ENCODE data around the gene TOMM40.

Gene TOMM40

GRCh38 chr19:44927746-44928145, 36.7 kb downstream of the TOMM40 start:
- Histone ChIP-seq H3K4me2 (ENCODE audit: low read depth, low read length, poor library complexity, severe bottlenecking) (no peak overlapping the region), H3K4me1 (ENCODE audit: insufficient read depth, low read length, poor library complexity, severe bottlenecking) (no peaks in the 10 kb centered on the region), H3F3A (ENCODE audit: low read depth) (no peaks in the 10 kb centered on the region), H4K20me1 (ENCODE audit: insufficient read depth, low read length, poor library complexity, severe bottlenecking) (no peaks in the 10 kb centered on the region), H3K9me2 (replicated peaks; ENCODE audit: low read depth, low read length) (no peaks in the 10 kb centered on the region), H3K36me3 (ENCODE audit: insufficient read depth, low read length) (no peaks in the 10 kb centered on the region), H3K4me3 (ENCODE audit: low read length, poor library complexity, severe bottlenecking) (no peak overlapping the region), H3K79me2 (ENCODE audit: insufficient read depth, low read length) (no peaks in the 10 kb centered on the region), H3K9me3 (ENCODE audit: insufficient read depth, low read depth, low read length) (no peaks in the 10 kb centered on the region), H3K9ac (ENCODE audit: low read depth, low read length, poor library complexity, severe bottlenecking) (no peak overlapping the region), H3K27me3 (ENCODE audit: insufficient read depth, low read length, poor library complexity, severe bottlenecking) (no peaks in the 10 kb centered on the region), H2AFZ (ENCODE audit: low read length) (no peak overlapping the region)
- no peak for TF ChIP-seq EZH2phosphoT487 (IDR thresholded peaks at IDR 0.05; ENCODE audit: borderline replicate concordance)
- TF ChIP-seq, protein P1, sequence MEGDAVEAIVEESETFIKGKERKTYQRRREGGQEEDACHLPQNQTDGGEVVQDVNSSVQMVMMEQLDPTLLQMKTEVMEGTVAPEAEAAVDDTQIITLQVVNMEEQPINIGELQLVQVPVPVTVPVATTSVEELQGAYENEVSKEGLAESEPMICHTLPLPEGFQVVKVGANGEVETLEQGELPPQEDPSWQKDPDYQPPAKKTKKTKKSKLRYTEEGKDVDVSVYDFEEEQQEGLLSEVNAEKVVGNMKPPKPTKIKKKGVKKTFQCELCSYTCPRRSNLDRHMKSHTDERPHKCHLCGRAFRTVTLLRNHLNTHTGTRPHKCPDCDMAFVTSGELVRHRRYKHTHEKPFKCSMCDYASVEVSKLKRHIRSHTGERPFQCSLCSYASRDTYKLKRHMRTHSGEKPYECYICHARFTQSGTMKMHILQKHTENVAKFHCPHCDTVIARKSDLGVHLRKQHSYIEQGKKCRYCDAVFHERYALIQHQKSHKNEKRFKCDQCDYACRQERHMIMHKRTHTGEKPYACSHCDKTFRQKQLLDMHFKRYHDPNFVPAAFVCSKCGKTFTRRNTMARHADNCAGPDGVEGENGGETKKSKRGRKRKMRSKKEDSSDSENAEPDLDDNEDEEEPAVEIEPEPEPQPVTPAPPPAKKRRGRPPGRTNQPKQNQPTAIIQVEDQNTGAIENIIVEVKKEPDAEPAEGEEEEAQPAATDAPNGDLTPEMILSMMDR (conservative IDR thresholded peaks at IDR 0.05; ENCODE audit: low read length) = no peak

- no peaks in the 10 kb centered on the region for H3K27me3 ChIP-seq (ENCODE audit: insufficient read depth, low read length, poor library complexity, severe bottlenecking)
- H3K9me2 ChIP-seq (replicated peaks; ENCODE audit: low read depth, low read length) = no peaks in the 10 kb centered on the region
- H3F3A ChIP-seq (ENCODE audit: low read depth) = no peaks in the 10 kb centered on the region
- H3K4me1 ChIP-seq (ENCODE audit: insufficient read depth, low read length, poor library complexity, severe bottlenecking) = no peaks in the 10 kb centered on the region
- no peak overlapping the region for H3K4me2 ChIP-seq (ENCODE audit: low read depth, low read length, poor library complexity, severe bottlenecking)
- H4K20me1 ChIP-seq (ENCODE audit: insufficient read depth, low read length, poor library complexity, severe bottlenecking) = no peaks in the 10 kb centered on the region
- H3K9ac ChIP-seq (ENCODE audit: low read depth, low read length, poor library complexity, severe bottlenecking) = no peak overlapping the region
- H2AFZ ChIP-seq (ENCODE audit: low read length) = no peak overlapping the region
- no peak overlapping the region for H3K4me3 ChIP-seq (ENCODE audit: low read length, poor library complexity, severe bottlenecking)
- H3K79me2 ChIP-seq (ENCODE audit: insufficient read depth, low read length) = no peaks in the 10 kb centered on the region
- H3K36me3 ChIP-seq (ENCODE audit: insufficient read depth, low read length) = no peaks in the 10 kb centered on the region
- no peaks in the 10 kb centered on the region for H3K9me3 ChIP-seq (ENCODE audit: insufficient read depth, low read depth, low read length)
- TF ChIP-seq, protein P1 (conservative IDR thresholded peaks at IDR 0.05; ENCODE audit: low read length) = no peak
- no peak for TF ChIP-seq EZH2phosphoT487 (IDR thresholded peaks at IDR 0.05; ENCODE audit: borderline replicate concordance)
Measured at GRCh38 chr19:44930088-44930487, 39.0 kb downstream of the TOMM40 start.

- H3K79me2 ChIP-seq (ENCODE audit: insufficient read depth, low read length) = no peaks in the 10 kb centered on the region
- H3K27me3 ChIP-seq (ENCODE audit: insufficient read depth, low read length, poor library complexity, severe bottlenecking) = no peaks in the 10 kb centered on the region
- no peak for TF ChIP-seq EZH2phosphoT487 (IDR thresholded peaks at IDR 0.05; ENCODE audit: borderline replicate concordance)
- TF ChIP-seq, protein P1 (conservative IDR thresholded peaks at IDR 0.05; ENCODE audit: low read length) = no peak
- H4K20me1 ChIP-seq (ENCODE audit: insufficient read depth, low read length, poor library complexity, severe bottlenecking) = no peaks in the 10 kb centered on the region
- H3K36me3 ChIP-seq (ENCODE audit: insufficient read depth, low read length) = no peaks in the 10 kb centered on the region
- H3K9me2 ChIP-seq (replicated peaks; ENCODE audit: low read depth, low read length) = no peaks in the 10 kb centered on the region
- no peaks in the 10 kb centered on the region for H3K9me3 ChIP-seq (ENCODE audit: insufficient read depth, low read depth, low read length)
- H3K4me1 ChIP-seq (ENCODE audit: insufficient read depth, low read length, poor library complexity, severe bottlenecking) = no peaks in the 10 kb centered on the region
- H3F3A ChIP-seq (ENCODE audit: low read depth) = no peaks in the 10 kb centered on the region
- no peak overlapping the region for H2AFZ ChIP-seq (ENCODE audit: low read length)
- H3K4me3 ChIP-seq (ENCODE audit: low read length, poor library complexity, severe bottlenecking) = no peak overlapping the region
- H3K9ac ChIP-seq (ENCODE audit: low read depth, low read length, poor library complexity, severe bottlenecking) = no peak overlapping the region
- no peak overlapping the region for H3K4me2 ChIP-seq (ENCODE audit: low read depth, low read length, poor library complexity, severe bottlenecking)
Measured at GRCh38 chr19:44931541-44931940, 40.5 kb downstream of the TOMM40 start.

Data from Loucy (cell line).